ENCODE results near the gene CRKL. TPM values are rescaled to one million over a fixed set of nuclear protein-coding genes. Genes with fewer than 3 reads are reported as not detected.

CRKL gene
- total RNA-seq, 1 experiment from 2014 or later: 87.7 TPM

- H3K4me2 ChIP-seq (ENCODE audit: low read length): peak overlapping the region; percentile 86
- H3K4me1 ChIP-seq (ENCODE audit: control insufficient read depth in 1 of 2, insufficient read depth in 2 of 2, low read length in 2 of 2): peaks cover 17 to 28% of the 10 kb centered on the region in 2 experiments
- H3K9ac ChIP-seq (ENCODE audit: low read length): peak overlapping the region; percentile 95
- peaks cover 3 to 11% of the 10 kb centered on the region in 2 experiments; a peak in 3 of 4 replicates for H3K36me3 ChIP-seq (ENCODE audit: control insufficient read depth in 1 of 2, insufficient read depth in 2 of 2, low read length in 2 of 2)
- no peaks in the 10 kb centered on the region for H3K27me3 ChIP-seq (ENCODE audit: insufficient read depth, low read length)
- ChIA-PET RAD21 (ENCODE audit: low non-redundant PET in 1 of 2, low total read pairs in 2 of 2, uncharacterized antibody in 2 of 2, unreplicated experiment in 2 of 2) (interaction anchor here in 1 of 2 experiments (0.6 kb wide), 1 partner anchor 13 kb away, joined by 3 read pairs; no protein-coding TSS in a partner anchor), POLR2A (no interaction called here), CTCF (interaction anchor here (1.2 kb wide), 1 partner anchor 115 kb away, joined by 3 read pairs; no protein-coding TSS in a partner anchor)
- H2AFZ ChIP-seq (ENCODE audit: low read depth, low read length, poor library complexity, severe bottlenecking): no peak overlapping the region
- peak overlapping the region; percentile 81 to 87 for H3K4me3 ChIP-seq (replicated peaks in 1 of 2; ENCODE audit: low read depth in 1 of 2, low read length in 2 of 2)
- no peaks in the 10 kb centered on the region for H3K9me2 ChIP-seq (ENCODE audit: insufficient read depth)
- intact Hi-C loops (cut with micrococcal nuclease): no loop called here
- TF ChIP-seq ZBTB33 (IDR thresholded peaks at IDR 0.05; ENCODE audit: extremely low read depth, insufficient replicate concordance, low read length) (no peak), CTCF (IDR thresholded peaks at IDR 0.05 in 2 of 3, conservative IDR thresholded peaks at IDR 0.05 in 1 of 3; ENCODE audit: borderline replicate concordance in 1 of 3, insufficient read depth in 1 of 3, low read depth in 2 of 3, low read length in 2 of 3) (no peak), ZFX (IDR thresholded peaks at IDR 0.05) (no peak), TCF7L2 (IDR thresholded peaks at IDR 0.05; ENCODE audit: borderline replicate concordance, extremely low read depth, insufficient read depth, insufficient read length) (no peak), CEBPB (IDR thresholded peaks at IDR 0.05; ENCODE audit: low read depth) (no peak)
- no TSS peak for BruUV-seq (replicated peaks)
- ATAC-seq (no peak), DNase-seq (ENCODE audit: low read depth, low spot score) (no peak)
- H4K20me1 ChIP-seq (ENCODE audit: insufficient read depth): no peaks in the 10 kb centered on the region
- H3K79me2 ChIP-seq (ENCODE audit: insufficient read depth, low read length): peaks cover 38% of the 10 kb centered on the region
- peak overlapping the region; percentile 97 for H3K27ac ChIP-seq (ENCODE audit: low read depth, low read length)
- no peaks in the 10 kb centered on the region for H3K9me3 ChIP-seq (ENCODE audit: control insufficient read depth in 1 of 2, insufficient read depth in 1 of 2, low read depth in 1 of 2, low read length in 2 of 2)
These were observed 83.2 kb downstream of the CRKL start for GRCh38 chr22:21000207-21000986.

Measured in HCT116 (cell line).